BJ (cell line): ENCODE data around the gene SLC11A1. TPM values are rescaled to one million over a fixed set of nuclear protein-coding genes. Genes with fewer than 3 reads are reported as not detected.

Experiments
- CTCF ChIA-PET: fragments of 350-600 bp; formaldehyde crosslinking; extraction: SDS; loops from one replicate; lab custom pipeline; 2021; ENCODE audit warnings: antibody characterized with exemption, inconsistent platforms; lab: Yijun Ruan, JAX
- POLR2A ChIA-PET: fragments of 300-600 bp; sonication (Branson Sonifier 250); formaldehyde crosslinking; extraction: SDS; loops from one replicate; lab custom pipeline; 2021; ENCODE audit warnings: antibody characterized with exemption; lab: Charles Lee
- DNase-seq: peaks from one replicate; pipeline ENCODE4 v3.0.0-alpha.2; 2011; ENCODE audit warnings: low read depth
- H3K27me3 ChIP-seq: 2 replicates; pipeline ENCODE4 v1.6.0; 2011; ENCODE audit warnings: low read length; ENCODE audit not compliant: control insufficient read depth, insufficient read depth
- H3K36me3 ChIP-seq: 2 replicates; pipeline ENCODE4 v1.5.1; 2011; ENCODE audit warnings: low read length; ENCODE audit not compliant: control insufficient read depth, insufficient read depth
- H3K4me3 ChIP-seq: 2 replicates; pipeline ENCODE4 v1.5.1; 2011; ENCODE audit warnings: low read depth, mild to moderate bottlenecking, control low read depth, low read length
- CTCF ChIP-seq: IDR thresholded peaks from 2 replicates; pipeline ENCODE4 v1.5.1; 2011; ENCODE audit warnings: low read depth, mild to moderate bottlenecking, control low read depth, inconsistent platforms, low read length, moderate library complexity; ENCODE audit not compliant: insufficient read depth
- polyA plus RNA-seq: library from polyadenylated mRNA; depleted of rRNA; stranded (reverse); fragments of >200 nt; gene quantifications from 2 replicates; pipeline ENCODE4 v1.2.3, GENCODE V29; 2011

Gene SLC11A1
- polyA plus RNA-seq, 1 experiment = 0.23 TPM

GRCh38 chr2:218405086-218405745 lies 23.1 kb downstream of the SLC11A1 start:
- POLR2A ChIA-PET = interaction anchor here (0.6 to 1.6 kb wide), 3 partner anchors 8 to 118 kb away, joined by 3 to 6 read pairs (median 3); no protein-coding TSS in a partner anchor
- no peak for TF ChIP-seq CTCF
- no peak for DNase-seq
- H3K4me3 ChIP-seq = no peak overlapping the region
- H3K27me3 ChIP-seq = no peaks in the 10 kb centered on the region
- CTCF ChIA-PET = interaction anchor here (0.5 to 2.3 kb wide), 4 partner anchors 9 to 177 kb away, joined by 4 to 10 read pairs (median 5); no protein-coding TSS in a partner anchor
- peaks cover 25% of the 10 kb centered on the region for H3K36me3 ChIP-seq

DNA sequence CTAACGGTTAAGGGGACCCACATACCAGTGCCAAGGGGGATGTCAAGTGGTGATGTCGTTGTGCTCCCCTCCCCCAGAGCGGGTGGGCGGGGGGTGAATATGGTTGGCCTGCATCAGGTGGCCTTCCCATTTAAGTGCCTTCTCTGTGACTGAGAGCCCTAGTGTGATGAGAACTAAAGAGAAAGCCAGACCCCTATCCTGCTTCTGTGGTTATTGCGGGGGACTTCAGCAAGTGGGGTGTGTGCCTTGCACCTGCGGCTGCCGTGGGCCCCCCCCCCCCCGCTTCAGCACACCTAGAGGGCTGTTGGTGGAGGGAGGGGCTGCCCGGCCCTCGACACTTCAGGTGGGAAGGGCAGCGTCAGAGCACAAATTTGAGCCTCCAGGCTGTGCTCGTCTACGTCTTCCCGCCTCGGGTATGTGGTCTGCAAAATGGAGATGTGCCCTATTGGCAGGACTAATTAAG lies 23.7 kb downstream of the SLC11A1 start:
- Histone ChIP-seq H3K36me3 (peaks cover 25% of the 10 kb centered on the region), H3K27me3 (no peaks in the 10 kb centered on the region), H3K4me3 (peak overlapping the region; percentile 1; the same call in 1 of the 2 replicates)
- DNase-seq = no peak
- ChIA-PET POLR2A (interaction anchor here (0.6 to 1.6 kb wide), 4 partner anchors 8 to 119 kb away, joined by 3 to 21 read pairs (median 4); no protein-coding TSS in a partner anchor), CTCF (interaction anchor here (0.5 to 2.5 kb wide), 8 partner anchors 9 to 242 kb away, joined by 4 to 17 read pairs (median 5); no protein-coding TSS in a partner anchor)
- no peak for TF ChIP-seq CTCF

DNA sequence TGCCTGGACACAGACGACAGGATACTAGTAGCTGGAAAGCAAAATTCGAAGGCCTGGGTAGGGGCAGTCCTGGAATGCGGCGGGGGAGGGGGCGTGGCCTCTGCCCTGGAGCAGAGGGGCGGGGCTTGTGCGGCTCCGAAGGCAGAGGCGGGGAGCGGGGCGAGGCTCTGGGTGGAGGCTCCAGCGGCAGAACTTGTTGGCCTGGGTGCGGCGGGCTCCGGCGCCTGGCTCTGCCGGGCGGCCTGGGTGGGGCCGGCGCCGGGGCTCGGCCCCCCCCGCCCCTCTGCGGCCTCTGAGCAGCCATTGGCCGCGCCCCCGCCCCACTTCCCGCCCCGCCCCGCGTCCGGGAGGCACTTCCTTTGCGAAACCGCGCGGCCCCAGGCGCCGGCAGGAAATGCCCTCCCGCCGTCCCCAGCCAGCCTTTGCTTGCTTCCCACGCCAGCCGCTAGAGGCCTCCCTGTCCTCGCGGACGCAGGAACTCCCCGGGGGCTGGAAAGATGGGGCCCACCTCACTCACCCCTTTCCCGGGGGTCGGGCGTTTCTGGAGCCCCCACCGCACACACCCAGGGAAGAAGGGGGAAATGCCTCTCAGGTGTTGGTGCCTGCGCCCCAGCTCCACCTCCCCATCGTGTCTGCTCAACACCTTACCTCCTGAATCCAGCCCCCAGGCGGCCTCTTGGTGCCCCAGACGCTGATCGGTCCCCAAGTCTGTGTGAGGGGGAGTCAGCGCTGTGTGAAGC lies 24.3 kb downstream of the SLC11A1 start:
- ChIA-PET POLR2A (interaction anchor here (0.6 to 1.6 kb wide), 4 partner anchors 9 to 120 kb away, joined by 3 to 21 read pairs (median 4); no protein-coding TSS in a partner anchor), CTCF (interaction anchor here (0.5 to 2.5 kb wide), 7 partner anchors 10 to 241 kb away, joined by 4 to 17 read pairs (median 4); no protein-coding TSS in a partner anchor)
- Histone ChIP-seq H3K27me3 (no peaks in the 10 kb centered on the region), H3K36me3 (peaks cover 24% of the 10 kb centered on the region), H3K4me3 (peak overlapping the region; percentile 28)
- peak; percentile 90 for TF ChIP-seq CTCF
- DNase-seq = peak; percentile 76

GRCh38 chr2:218406949-218407618 lies 25.0 kb downstream of the SLC11A1 start:
- ChIA-PET POLR2A (interaction anchor here (1.6 kb wide), 1 partner anchor 120 kb away, joined by 3 read pairs; no protein-coding TSS in a partner anchor), CTCF (interaction anchor here (0.6 to 2.5 kb wide), 6 partner anchors 10 to 240 kb away, joined by 3 to 17 read pairs (median 5); no protein-coding TSS in a partner anchor)
- no peak for TF ChIP-seq CTCF
- Histone ChIP-seq H3K27me3 (no peaks in the 10 kb centered on the region), H3K4me3 (peak overlapping the region; percentile 28), H3K36me3 (peaks cover 18% of the 10 kb centered on the region)
- no peak for DNase-seq
